Testis (tissue), 2 donors: Measurements from ENCODE around the gene KPNB1.

Experiments used
- POLR2A ChIP-seq: fragments of 450-650 bp; IDR thresholded peaks from one replicate; pipeline ENCODE4 v1.6.1; 2017; ENCODE audit warnings: antibody characterized with exemption, mild to moderate bottlenecking, moderate library complexity
- TF ChIP-seq, protein P1 (sequence below), 3 experiments: fragments of 450-650 bp in 2 of 3; fragments of 200-600 bp in 1 of 3; sonication (generic) in 1 of 3; IDR thresholded peaks; one replicate each; pipeline ENCODE4 v1.5.1; 2016 to 2019; ENCODE audit warnings: antibody characterized with exemption in 3 of 3, mild to moderate bottlenecking in 2 of 3, moderate library complexity in 1 of 3

DNA sequence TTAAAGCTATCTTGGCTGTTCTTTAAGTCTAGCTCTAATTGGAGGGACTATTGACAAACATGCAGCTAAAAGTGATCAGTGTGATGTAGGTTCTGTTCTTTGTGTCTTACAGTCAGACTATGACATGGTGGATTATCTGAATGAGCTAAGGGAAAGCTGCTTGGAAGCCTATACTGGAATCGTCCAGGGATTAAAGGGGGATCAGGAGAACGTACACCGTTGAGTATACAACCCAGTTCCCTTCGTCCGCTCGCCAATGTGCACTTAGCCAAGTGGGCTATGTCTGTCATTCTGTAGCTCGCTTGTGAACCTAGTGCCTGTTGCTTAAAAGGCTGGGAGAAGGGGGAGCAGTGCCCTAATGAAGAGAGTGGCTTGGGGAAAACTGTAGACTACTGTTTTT lies 28.5 kb downstream of the KPNB1 start:
- TF ChIP-seq POLR2A, result no peak
- TF ChIP-seq, protein P1, sequence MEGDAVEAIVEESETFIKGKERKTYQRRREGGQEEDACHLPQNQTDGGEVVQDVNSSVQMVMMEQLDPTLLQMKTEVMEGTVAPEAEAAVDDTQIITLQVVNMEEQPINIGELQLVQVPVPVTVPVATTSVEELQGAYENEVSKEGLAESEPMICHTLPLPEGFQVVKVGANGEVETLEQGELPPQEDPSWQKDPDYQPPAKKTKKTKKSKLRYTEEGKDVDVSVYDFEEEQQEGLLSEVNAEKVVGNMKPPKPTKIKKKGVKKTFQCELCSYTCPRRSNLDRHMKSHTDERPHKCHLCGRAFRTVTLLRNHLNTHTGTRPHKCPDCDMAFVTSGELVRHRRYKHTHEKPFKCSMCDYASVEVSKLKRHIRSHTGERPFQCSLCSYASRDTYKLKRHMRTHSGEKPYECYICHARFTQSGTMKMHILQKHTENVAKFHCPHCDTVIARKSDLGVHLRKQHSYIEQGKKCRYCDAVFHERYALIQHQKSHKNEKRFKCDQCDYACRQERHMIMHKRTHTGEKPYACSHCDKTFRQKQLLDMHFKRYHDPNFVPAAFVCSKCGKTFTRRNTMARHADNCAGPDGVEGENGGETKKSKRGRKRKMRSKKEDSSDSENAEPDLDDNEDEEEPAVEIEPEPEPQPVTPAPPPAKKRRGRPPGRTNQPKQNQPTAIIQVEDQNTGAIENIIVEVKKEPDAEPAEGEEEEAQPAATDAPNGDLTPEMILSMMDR (IDR thresholded peaks at IDR 0.05), result no peak
